CD14-positive monocyte (primary cell): ENCODE results near the gene PUS1. TPM values are rescaled to one million over a fixed set of nuclear protein-coding genes. Genes with fewer than 3 reads are reported as not detected.
A peak's percentile ranks its signal among the peaks of the same experiment; 100 is the strongest.

Source experiments
- DNase-seq, 3 donors: peaks; one replicate each; pipeline ENCODE4 v3.0.0-alpha.2; 2011 to 2022
- H2AFZ ChIP-seq: 2 replicates; pipeline ENCODE4 v1.6.0; 2012; ENCODE audit warnings: mild to moderate bottlenecking, low read depth, low read length, inconsistent platforms; ENCODE audit not compliant: insufficient read depth, poor library complexity, severe bottlenecking
- H3K27ac ChIP-seq, 2 donors: 1 replicate in 1 of 2; 2 replicates in 1 of 2; pipeline ENCODE4 v1.5.1; 2012 to 2013; ENCODE audit warnings: low read length in 2 of 2, control low read depth in 1 of 2, inconsistent platforms in 1 of 2, low read depth in 1 of 2, mild to moderate bottlenecking in 1 of 2
- H3K27me3 ChIP-seq, 2 donors: one replicate each; pipeline versions ENCODE4 v1.6.0 to v1.6.1; 2011 to 2013; ENCODE audit warnings: low read length in 2 of 2; ENCODE audit not compliant: control insufficient read depth in 2 of 2, insufficient read depth in 2 of 2
- H3K36me3 ChIP-seq, 2 donors: replicated peaks in 1 of 2; 1 replicate in 1 of 2; 2 replicates in 1 of 2; pipeline versions ENCODE4 v1.5.1 to v1.6.1; 2012 to 2013; ENCODE audit warnings: low read length in 2 of 2, control low read depth in 1 of 2, inconsistent platforms in 1 of 2, mild to moderate bottlenecking in 1 of 2; ENCODE audit not compliant: insufficient read depth in 2 of 2, control insufficient read depth in 1 of 2
- H3K4me1 ChIP-seq, 2 donors: 1 replicate in 1 of 2; 2 replicates in 1 of 2; pipeline versions ENCODE4 v1.5.1 to v1.6.1; 2012 to 2013; ENCODE audit warnings: low read length in 2 of 2, control low read depth in 1 of 2, inconsistent platforms in 1 of 2, mild to moderate bottlenecking in 1 of 2, moderate library complexity in 1 of 2; ENCODE audit not compliant: insufficient read depth in 2 of 2, control insufficient read depth in 1 of 2
- H3K4me2 ChIP-seq: replicated peaks from 2 replicates; pipeline ENCODE3; 2012; ENCODE audit warnings: low read length, moderate library complexity, mild to moderate bottlenecking; ENCODE audit not compliant: poor library complexity, severe bottlenecking; ENCODE audit errors: extremely low read depth
- H3K4me3 ChIP-seq, 3 experiments: fragments of 200-600 bp in 1 of 3; sonication (generic) in 1 of 3; replicated peaks in 1 of 3; 1 replicate in 2 of 3; 2 replicates in 1 of 3; pipeline ENCODE4 v1.5.1; 2011 to 2013; ENCODE audit warnings: low read length in 3 of 3, mild to moderate bottlenecking in 3 of 3, control low read depth in 2 of 3, low read depth in 2 of 3, inconsistent platforms in 1 of 3, moderate library complexity in 1 of 3
- H3K79me2 ChIP-seq: 2 replicates; pipeline ENCODE4 v1.6.0; 2012; ENCODE audit warnings: mild to moderate bottlenecking, control low read depth, inconsistent platforms, low read length, moderate library complexity; ENCODE audit not compliant: insufficient read depth
- H3K9ac ChIP-seq: 2 replicates; pipeline ENCODE4 v1.6.0; 2017; ENCODE audit warnings: low read length, mild to moderate bottlenecking; ENCODE audit not compliant: insufficient read depth, poor library complexity, severe bottlenecking
- H3K9me3 ChIP-seq, 2 donors: replicated peaks in 1 of 2; 1 replicate in 1 of 2; 2 replicates in 1 of 2; pipeline versions ENCODE4 v1.5.1 to v1.6.1; 2012 to 2013; ENCODE audit warnings: low read length in 2 of 2, control low read depth in 1 of 2; ENCODE audit not compliant: control insufficient read depth in 1 of 2, insufficient read depth in 1 of 2
- H4K20me1 ChIP-seq: 2 replicates; pipeline ENCODE4 v1.6.0; 2012; ENCODE audit warnings: mild to moderate bottlenecking, low read length, control low read depth, moderate library complexity; ENCODE audit not compliant: insufficient read depth
- H3K27ac Mint-ChIP-seq, 7 donors: one replicate each; pipeline ENCODE4 v1.8.0; 2020; ENCODE audit warnings: mild to moderate bottlenecking in 7 of 7, mixed read lengths in 7 of 7, moderate library complexity in 6 of 7, inconsistent platforms in 2 of 7
- H3K27me3 Mint-ChIP-seq, 3 donors: one replicate each; pipeline ENCODE4 v1.8.0; 2021 to 2022; ENCODE audit warnings: low read depth in 3 of 3, mild to moderate bottlenecking in 3 of 3, mixed read lengths in 3 of 3, moderate library complexity in 3 of 3, inconsistent platforms in 1 of 3
- H3K36me3 Mint-ChIP-seq, 2 donors: one replicate each; pipeline ENCODE4 v1.8.0; 2020; ENCODE audit warnings: mixed read lengths in 2 of 2, inconsistent platforms in 1 of 2, mild to moderate bottlenecking in 1 of 2
- H3K4me1 Mint-ChIP-seq: one replicate; pipeline ENCODE4 v1.8.0; 2020; ENCODE audit warnings: mild to moderate bottlenecking, mixed read lengths
- H3K4me3 Mint-ChIP-seq, 2 donors: one replicate each; pipeline ENCODE4 v1.8.0; 2020; ENCODE audit warnings: mild to moderate bottlenecking in 2 of 2, mixed read lengths in 2 of 2, moderate library complexity in 1 of 2
- H3K9me3 Mint-ChIP-seq, 7 donors: one replicate each; pipeline ENCODE4 v1.8.0; 2020 to 2022; ENCODE audit warnings: mixed read lengths in 7 of 7, mild to moderate bottlenecking in 6 of 7, moderate library complexity in 6 of 7, inconsistent platforms in 2 of 7
- WGBS: methylation state at CpG from one replicate; pipeline ENCODE4 v1.1.5; 2013; ENCODE audit warnings: missing lambda C conversion rate; ENCODE audit not compliant: insufficient coverage; 5-methylcytosine and 5-hydroxymethylcytosine counted together
- intact Hi-C, 2 donors: fragments of 100-400 bp; cut with micrococcal nuclease; formaldehyde crosslinking; loops; one replicate each; pipeline versions ENCODE4 v1.15.0 to v1.15.1; 2023
- polyA plus RNA-seq, 3 donors: library from polyadenylated mRNA; depleted of rRNA in 1 of 3; unstranded in 2 of 3; stranded (reverse) in 1 of 3; fragments of 300-500 nt in 2 of 3; fragments of >200 nt in 1 of 3; fragmentation: Illumina TruSeq in 2 of 3; gene quantifications; 1 replicate in 2 of 3; 2 replicates in 1 of 3; pipeline ENCODE4 v1.2.3, GENCODE V29; 2012 to 2021
- TF ChIP-seq, protein P1 (sequence below): fragments of 200-600 bp; IDR thresholded peaks from one replicate; pipeline ENCODE4 v1.8.0; 2022; ENCODE audit warnings: antibody characterized with exemption, mild to moderate bottlenecking

Gene PUS1
- polyA plus RNA-seq, 3 donors, result 5.1 to 30.9 (median 6.9) TPM

DNA sequence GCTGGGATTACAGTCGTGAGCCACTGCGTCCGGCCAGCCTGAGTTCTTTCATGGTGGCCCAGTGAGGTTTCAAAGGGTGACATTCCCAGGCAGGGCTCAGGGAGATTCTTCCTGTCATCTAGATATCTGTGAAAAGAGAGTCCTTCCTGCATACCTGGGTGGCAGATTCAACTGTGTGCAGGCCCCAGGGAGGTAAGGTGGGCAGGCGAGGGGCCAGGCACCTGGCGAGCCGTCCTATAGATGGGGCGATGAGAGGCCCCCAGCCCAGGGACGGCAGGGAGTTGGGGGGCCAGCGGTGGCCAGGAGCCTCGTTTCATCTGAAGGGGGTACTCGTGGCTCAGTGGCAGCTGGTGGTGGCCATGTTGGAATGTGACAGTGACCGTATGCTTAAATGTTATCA is 13.6 kb downstream of the PUS1 start:
- H3K4me1 ChIP-seq, result no peaks in the 10 kb centered on the region
- no peak for DNase-seq

DNA sequence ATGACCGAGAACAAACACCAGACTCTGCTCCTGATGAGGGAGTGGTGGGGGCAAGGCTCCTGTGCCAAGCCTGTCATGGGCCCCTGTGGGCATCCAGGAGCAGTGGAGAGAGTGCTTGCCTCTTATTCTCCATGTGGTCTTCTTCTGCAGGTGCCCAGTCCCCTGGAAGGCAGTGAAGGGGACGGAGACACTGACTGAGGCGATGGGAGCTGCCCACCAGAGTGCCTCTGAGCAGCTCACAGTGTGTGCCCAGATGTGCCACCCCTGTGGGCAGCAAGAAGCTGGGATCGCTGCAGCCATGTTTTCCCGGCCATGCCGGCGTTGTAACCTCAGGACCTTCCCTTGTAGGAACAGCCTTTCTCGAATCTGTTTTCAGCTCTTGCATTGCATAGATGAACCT is 14.3 kb downstream of the PUS1 start:
- Mint-ChIP-seq H3K9me3 (peaks cover 0 to 2% (median 0%) of the 10 kb centered on the region in 7 donors), H3K27me3 (peaks cover 1 to 3% (median 2%) of the 10 kb centered on the region in 3 donors), H3K4me1 (peaks cover 8% of the 10 kb centered on the region), H3K36me3 (peaks cover 43 to 69% of the 10 kb centered on the region in 2 donors), H3K27ac (no peak overlapping the region), H3K4me3 (no peak overlapping the region)
- Histone ChIP-seq H3K4me3 (no peak overlapping the region), H3K9ac (no peak overlapping the region), H3K27ac (no peak overlapping the region), H4K20me1 (no peaks in the 10 kb centered on the region), H3K4me2 (no peak overlapping the region), H3K27me3 (no peaks in the 10 kb centered on the region), H3K36me3 (peaks cover 37 to 58% of the 10 kb centered on the region in 2 donors), H2AFZ (no peak overlapping the region), H3K4me1 (no peaks in the 10 kb centered on the region), H3K79me2 (no peaks in the 10 kb centered on the region), H3K9me3 (no peaks in the 10 kb centered on the region)
- intact Hi-C loops, result no loop called here
- WGBS, result 92% methylated on average over 7 of the region's 8 CpGs
- DNase-seq, result no peak
- TF ChIP-seq, protein P1, sequence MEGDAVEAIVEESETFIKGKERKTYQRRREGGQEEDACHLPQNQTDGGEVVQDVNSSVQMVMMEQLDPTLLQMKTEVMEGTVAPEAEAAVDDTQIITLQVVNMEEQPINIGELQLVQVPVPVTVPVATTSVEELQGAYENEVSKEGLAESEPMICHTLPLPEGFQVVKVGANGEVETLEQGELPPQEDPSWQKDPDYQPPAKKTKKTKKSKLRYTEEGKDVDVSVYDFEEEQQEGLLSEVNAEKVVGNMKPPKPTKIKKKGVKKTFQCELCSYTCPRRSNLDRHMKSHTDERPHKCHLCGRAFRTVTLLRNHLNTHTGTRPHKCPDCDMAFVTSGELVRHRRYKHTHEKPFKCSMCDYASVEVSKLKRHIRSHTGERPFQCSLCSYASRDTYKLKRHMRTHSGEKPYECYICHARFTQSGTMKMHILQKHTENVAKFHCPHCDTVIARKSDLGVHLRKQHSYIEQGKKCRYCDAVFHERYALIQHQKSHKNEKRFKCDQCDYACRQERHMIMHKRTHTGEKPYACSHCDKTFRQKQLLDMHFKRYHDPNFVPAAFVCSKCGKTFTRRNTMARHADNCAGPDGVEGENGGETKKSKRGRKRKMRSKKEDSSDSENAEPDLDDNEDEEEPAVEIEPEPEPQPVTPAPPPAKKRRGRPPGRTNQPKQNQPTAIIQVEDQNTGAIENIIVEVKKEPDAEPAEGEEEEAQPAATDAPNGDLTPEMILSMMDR, result no peak

More for the DNA sequence above, 13.6 kb downstream of the PUS1 start:
- TF ChIP-seq, protein P1, result no peak
- Histone ChIP-seq H3K4me3 (no peak overlapping the region), H3K79me2 (no peaks in the 10 kb centered on the region), H4K20me1 (no peaks in the 10 kb centered on the region), H3K27ac (no peak overlapping the region), H3K9me3 (no peaks in the 10 kb centered on the region), H3K27me3 (no peaks in the 10 kb centered on the region), H2AFZ (no peak overlapping the region), H3K4me2 (no peak overlapping the region), H3K9ac (no peak overlapping the region), H3K36me3 (peaks cover 37 to 65% of the 10 kb centered on the region in 2 donors)
- intact Hi-C loops, result no loop called here
- H3K27me3 Mint-ChIP-seq, result peaks cover 0 to 2% (median under 1%) of the 10 kb centered on the region in 3 donors
- peaks cover 0 to 2% (median 0%) of the 10 kb centered on the region in 7 donors for H3K9me3 Mint-ChIP-seq
- H3K36me3 Mint-ChIP-seq, result peaks cover 49 to 76% of the 10 kb centered on the region in 2 donors
- H3K27ac Mint-ChIP-seq, result peak overlapping the region in 1 of 7 donors; percentile 40
- no peak overlapping the region for H3K4me3 Mint-ChIP-seq
- WGBS, result 97% methylated on average over 9 of the region's 12 CpGs
- H3K4me1 Mint-ChIP-seq, result peaks cover 4% of the 10 kb centered on the region
